ENCODE results near the gene HS2ST1.

- TF ChIP-seq POLR2A (IDR thresholded peaks at IDR 0.05) (no peak), CTCF (IDR thresholded peaks at IDR 0.05) (no peak)
Measured at GRCh38 chr1:87004857-87005256, 90.4 kb downstream of the HS2ST1 start.

Data from body of pancreas (tissue), 4 donors.